IPS-NIHi7 (cell line): Measurements from ENCODE around the gene TTC39C.
A peak's percentile ranks its signal among the peaks of the same experiment; 100 is the strongest.

Source experiments
- DNase-seq: peaks from one replicate; pipeline ENCODE4 v3.0.0; 2012; ENCODE audit warnings: mixed read lengths; ENCODE audit errors: extremely low spot score

Gene TTC39C

GRCh38 chr18:23992089-23992940, 22.2 kb upstream of the TTC39C start:
- DNase-seq, result no peak

GRCh38 chr18:23992941-23993280, 21.6 kb upstream of the TTC39C start:
- DNase-seq, result no peak

GRCh38 chr18:23994361-23994902, 20.1 kb upstream of the TTC39C start:
- no peak for DNase-seq

- DNase-seq, result no peak
These were observed 19.4 kb upstream of the TTC39C start for GRCh38 chr18:23995180-23995579.

GRCh38 chr18:23998018-23998417, 16.5 kb upstream of the TTC39C start:
- no peak for DNase-seq

- DNase-seq, result no peak
These were observed 15.7 kb upstream of the TTC39C start for GRCh38 chr18:23998820-23999219.

- no peak for DNase-seq
These were observed 13.7 kb upstream of the TTC39C start for GRCh38 chr18:24000613-24001490.

- DNase-seq, result no peak
These were observed 12.1 kb upstream of the TTC39C start for GRCh38 chr18:24002479-24002878.

- DNase-seq, result no peak
These were observed 11.3 kb upstream of the TTC39C start for GRCh38 chr18:24003288-24003687.

- DNase-seq, result no peak
These were observed 10.5 kb upstream of the TTC39C start for GRCh38 chr18:24003903-24004640.

GRCh38 chr18:24006712-24007313, 7.7 kb upstream of the TTC39C start:
- no peak for DNase-seq

- DNase-seq, result no peak
These were observed 5.3 kb upstream of the TTC39C start for GRCh38 chr18:24009246-24009645.

- no peak for DNase-seq
These were observed 4.8 kb upstream of the TTC39C start for GRCh38 chr18:24009651-24010333.

- DNase-seq, result no peak
These were observed 3.9 kb upstream of the TTC39C start for GRCh38 chr18:24010673-24011072.

- no peak for DNase-seq
These were observed 3.2 kb upstream of the TTC39C start for GRCh38 chr18:24011123-24011917.

- DNase-seq, result no peak
These were observed 1.5 kb upstream of the TTC39C start for GRCh38 chr18:24013051-24013450.

GRCh38 chr18:24014986-24015638, 558 bp downstream of the TTC39C start:
- peak; percentile 46 for DNase-seq

GRCh38 chr18:24015639-24016631, 1.4 kb downstream of the TTC39C start:
- DNase-seq, result no peak
